Lower leg skin (tissue), 3 donors: ENCODE results near the gene MEGF8.

Experiments
- CTCF ChIP-seq, 3 donors: fragments of 450-650 bp; IDR thresholded peaks; one replicate each; pipeline ENCODE4 v1.5.1; 2016; ENCODE audit warnings: antibody characterized with exemption in 3 of 3, mild to moderate bottlenecking in 3 of 3, moderate library complexity in 2 of 3
- POLR2A ChIP-seq, 2 donors: fragments of 450-650 bp; IDR thresholded peaks; one replicate each; pipeline ENCODE4 v1.6.1; 2016 to 2017; ENCODE audit warnings: antibody characterized with exemption in 2 of 2, mild to moderate bottlenecking in 1 of 2, moderate library complexity in 1 of 2

- TF ChIP-seq POLR2A (IDR thresholded peaks at IDR 0.05) (no peak), CTCF (IDR thresholded peaks at IDR 0.05) (no peak)
Measured at GRCh38 chr19:42277821-42278451, 47.5 kb upstream of the MEGF8 start.
